Ovary (tissue), 9 donors: ENCODE results near the gene PKP3. TPM values are rescaled to one million over a fixed set of nuclear protein-coding genes. Genes with fewer than 3 reads are reported as not detected.

ENCODE experiments used
- DNase-seq, 5 donors: peaks; one replicate each; pipeline ENCODE4 v3.0.0-alpha.2; 2019 to 2020
- H3K27ac ChIP-seq, 2 donors: fragments of 200-600 bp; one replicate each; pipeline versions ENCODE4 v1.5.1 to v1.8.0; 2019 to 2022
- H3K27me3 ChIP-seq: fragments of 200-600 bp; one replicate; pipeline ENCODE4 v1.8.0; 2022
- H3K36me3 ChIP-seq: fragments of 200-600 bp; sonication (generic); one replicate; pipeline ENCODE4 v1.5.1; 2019
- H3K4me1 ChIP-seq: one replicate; pipeline ENCODE4 v1.8.1; 2013; ENCODE audit warnings: mild to moderate bottlenecking, moderate library complexity; ENCODE audit not compliant: insufficient read depth
- H3K4me3 ChIP-seq: fragments of 200-600 bp; sonication (generic); one replicate; pipeline ENCODE4 v1.5.1; 2017
- H3K9me3 ChIP-seq, 2 donors: fragments of 200-600 bp in 1 of 2; sonication (generic) in 1 of 2; one replicate each; pipeline versions ENCODE4 v1.5.1 to v1.8.1; 2013 to 2019; ENCODE audit warnings: mild to moderate bottlenecking in 1 of 2, moderate library complexity in 1 of 2
- EP300 ChIP-seq: sonication (generic); formaldehyde crosslinking; IDR thresholded peaks from one replicate; pipeline ENCODE4 v1.6.1; 2017; ENCODE audit warnings: antibody characterized with exemption
- POLR2A ChIP-seq: fragments of 450-650 bp; IDR thresholded peaks from one replicate; pipeline ENCODE4 v1.6.1; 2017; ENCODE audit warnings: antibody characterized with exemption, mild to moderate bottlenecking, moderate library complexity
- WGBS, 3 donors: extraction: QIAGEN DNeasy Blood & Tissue Kit in 1 of 3; methylation state at CpG; one replicate each; pipeline versions ENCODE4 v1.1.5 to v1.1.7; 2013 to 2017; 5-methylcytosine and 5-hydroxymethylcytosine counted together
- intact Hi-C, 4 donors: fragments of 100-400 bp; cut with DNase I; formaldehyde crosslinking; loops; one replicate each; pipeline versions ENCODE4 v1.11.0 to v1.15.1; 2022 to 2023
- polyA plus RNA-seq, 2 donors: library from polyadenylated mRNA; stranded (reverse); fragments of 200-250 nt in 1 of 2; fragments of 350-450 nt in 1 of 2; fragmentation: Illumina TruSeq in 1 of 2; extraction: RNeasy Lipid Tissue Mini Kit (QIAGEN cat#74804) in 1 of 2; gene quantifications; one replicate each; pipeline ENCODE4 v1.2.3, GENCODE V29; 2013 to 2014
- total RNA-seq, 7 donors: library from RNA; depleted of rRNA in 2 of 7; stranded (reverse); fragments of >200 nt in 2 of 7; fragmentation: NEBNext Ultra II Directional in 3 of 7; extraction: Animal tissue kit (Norgen Biotek cat#: 25700) in 3 of 7; gene quantifications; one replicate each; pipeline versions ENCODE4 v1.1.0 to v1.2.4, GENCODE V29; 2016 to 2023
- TF ChIP-seq, protein P1 (sequence below), 3 donors: fragments of 450-650 bp in 2 of 3; fragments of 200-600 bp in 1 of 3; IDR thresholded peaks; one replicate each; pipeline versions ENCODE4 v1.5.1 to v1.8.0; 2016 to 2022; ENCODE audit warnings: antibody characterized with exemption in 3 of 3, mild to moderate bottlenecking in 1 of 3
- donor health status: DM: no; HTN: no; CAD: no; lungs with moderate emphysema.
- donor health status: DM: no; HTN: no; CAD: no.
- donor health status: Bipolar disorder and iron deficiency.
- donor health status: DM: yes; HTN: yes; CAD: no.
- donor health status: DM: no; HTN: no; CAD: no.
- donor health status: DM: yes; HTN: yes; CAD: no.

PKP3 gene
- total and polyA plus RNA-seq, 9 donors: 0.21 to 56.8 (median 3.0) TPM; not detected in 1

DNA sequence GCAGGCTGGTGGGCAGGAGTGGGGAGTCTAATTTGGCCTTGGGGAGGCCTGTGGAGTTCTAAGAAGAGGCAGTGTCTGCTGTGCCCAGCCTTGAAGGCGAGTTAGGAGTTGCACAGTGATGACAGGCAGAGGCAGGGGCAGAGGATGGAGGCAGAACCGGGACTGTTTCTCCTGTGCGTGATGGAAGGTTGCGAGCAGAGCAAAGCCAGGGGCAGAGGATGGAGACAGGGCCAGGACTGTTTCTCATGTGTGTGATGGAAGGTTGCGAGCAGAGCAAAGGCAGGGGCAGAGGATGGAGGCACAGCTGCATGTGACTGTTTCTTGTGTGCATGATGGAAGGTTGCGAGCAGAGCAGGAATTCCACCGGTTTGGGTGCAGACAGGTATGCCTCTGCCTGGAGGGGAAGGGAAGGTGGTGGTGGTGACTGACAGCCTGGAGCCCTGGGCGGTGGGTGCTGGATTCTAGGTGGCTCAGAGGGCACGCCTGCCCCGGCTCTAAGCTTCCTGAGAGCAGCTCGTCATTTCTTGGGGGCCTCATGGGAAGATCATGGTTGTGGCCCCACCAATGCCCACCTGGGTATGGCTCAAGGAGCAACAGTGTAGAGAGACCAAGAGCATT is 16.0 kb upstream of the PKP3 start:
- no peaks in the 10 kb centered on the region for H3K27me3 ChIP-seq
- no peak for DNase-seq
- H3K4me3 ChIP-seq: no peak overlapping the region
- TF ChIP-seq, protein P1, sequence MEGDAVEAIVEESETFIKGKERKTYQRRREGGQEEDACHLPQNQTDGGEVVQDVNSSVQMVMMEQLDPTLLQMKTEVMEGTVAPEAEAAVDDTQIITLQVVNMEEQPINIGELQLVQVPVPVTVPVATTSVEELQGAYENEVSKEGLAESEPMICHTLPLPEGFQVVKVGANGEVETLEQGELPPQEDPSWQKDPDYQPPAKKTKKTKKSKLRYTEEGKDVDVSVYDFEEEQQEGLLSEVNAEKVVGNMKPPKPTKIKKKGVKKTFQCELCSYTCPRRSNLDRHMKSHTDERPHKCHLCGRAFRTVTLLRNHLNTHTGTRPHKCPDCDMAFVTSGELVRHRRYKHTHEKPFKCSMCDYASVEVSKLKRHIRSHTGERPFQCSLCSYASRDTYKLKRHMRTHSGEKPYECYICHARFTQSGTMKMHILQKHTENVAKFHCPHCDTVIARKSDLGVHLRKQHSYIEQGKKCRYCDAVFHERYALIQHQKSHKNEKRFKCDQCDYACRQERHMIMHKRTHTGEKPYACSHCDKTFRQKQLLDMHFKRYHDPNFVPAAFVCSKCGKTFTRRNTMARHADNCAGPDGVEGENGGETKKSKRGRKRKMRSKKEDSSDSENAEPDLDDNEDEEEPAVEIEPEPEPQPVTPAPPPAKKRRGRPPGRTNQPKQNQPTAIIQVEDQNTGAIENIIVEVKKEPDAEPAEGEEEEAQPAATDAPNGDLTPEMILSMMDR (IDR thresholded peaks at IDR 0.05): no peak
- TF ChIP-seq EP300: no peak
- no peak for TF ChIP-seq POLR2A
- no peaks in the 10 kb centered on the region for H3K4me1 ChIP-seq
- H3K36me3 ChIP-seq: no peaks in the 10 kb centered on the region
- intact Hi-C loops: loop anchor here in 1 of 4 donors (5.0 kb wide), 1 partner anchor 86 kb away; no protein-coding TSS in a partner anchor
- no peaks in the 10 kb centered on the region for H3K9me3 ChIP-seq
- WGBS, 3 donors: 83 to 87% (median 84%) methylated on average over 11 of the region's 11 CpGs
- no peak overlapping the region for H3K27ac ChIP-seq

DNA sequence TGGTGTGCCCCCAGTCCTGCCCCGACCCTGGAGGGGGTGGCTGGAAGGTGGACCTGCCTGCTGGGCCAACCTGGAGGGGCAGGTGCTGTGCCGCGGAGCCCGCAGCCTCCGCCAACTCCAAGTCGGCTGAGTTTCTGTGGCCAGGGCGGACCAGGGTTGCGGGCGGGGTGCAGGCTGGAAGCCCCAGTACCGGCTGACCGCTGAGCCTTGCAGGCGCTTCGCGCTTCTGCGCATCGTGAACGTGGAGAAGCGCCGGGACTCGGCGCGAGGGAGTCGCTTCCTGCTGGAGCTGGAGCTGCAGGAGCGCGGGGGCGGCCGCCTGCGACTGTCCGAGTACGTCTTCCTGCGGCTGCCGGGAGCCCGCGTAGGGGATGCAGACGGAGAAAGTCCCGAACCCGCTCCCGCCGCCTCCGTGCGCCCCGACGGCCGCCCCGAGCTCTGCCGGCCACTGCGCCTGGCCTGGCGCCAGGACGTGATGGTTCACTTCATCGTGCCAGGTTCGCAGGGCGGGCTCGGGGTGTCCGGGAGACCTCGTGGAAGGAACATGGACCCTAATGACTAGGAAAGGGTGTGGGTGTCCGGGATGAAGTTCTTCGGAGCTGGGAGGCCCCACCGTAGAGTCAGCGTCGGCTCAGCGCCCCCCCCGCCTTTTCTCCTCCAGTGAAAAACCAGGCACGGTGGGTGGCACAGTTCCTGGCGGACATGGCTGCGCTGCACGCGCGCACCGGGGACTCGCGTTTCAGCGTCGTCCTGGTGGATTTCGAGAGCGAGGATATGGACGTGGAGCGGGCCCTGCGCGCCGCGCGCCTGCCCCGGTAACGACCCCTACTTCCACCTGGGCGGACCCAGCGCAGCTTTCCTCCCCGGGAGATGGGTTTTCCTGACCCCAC is 14.6 kb upstream of the PKP3 start:
- 90 to 94% (median 93%) methylated on average over 83 to 87 of the region's 87 CpGs for WGBS, 3 donors
- no peaks in the 10 kb centered on the region for H3K36me3 ChIP-seq
- H3K27me3 ChIP-seq: no peaks in the 10 kb centered on the region
- TF ChIP-seq, protein P1 (IDR thresholded peaks at IDR 0.05): no peak
- TF ChIP-seq EP300 (no peak), POLR2A (no peak)
- DNase-seq: peak in 1 of 5 donors; percentile 36
- H3K4me3 ChIP-seq: no peak overlapping the region
- H3K4me1 ChIP-seq: no peaks in the 10 kb centered on the region
- H3K27ac ChIP-seq: no peak overlapping the region
- intact Hi-C loops: loop anchor here in 1 of 4 donors (5.0 kb wide), 1 partner anchor 87 kb away; no protein-coding TSS in a partner anchor
- H3K9me3 ChIP-seq: no peaks in the 10 kb centered on the region

DNA sequence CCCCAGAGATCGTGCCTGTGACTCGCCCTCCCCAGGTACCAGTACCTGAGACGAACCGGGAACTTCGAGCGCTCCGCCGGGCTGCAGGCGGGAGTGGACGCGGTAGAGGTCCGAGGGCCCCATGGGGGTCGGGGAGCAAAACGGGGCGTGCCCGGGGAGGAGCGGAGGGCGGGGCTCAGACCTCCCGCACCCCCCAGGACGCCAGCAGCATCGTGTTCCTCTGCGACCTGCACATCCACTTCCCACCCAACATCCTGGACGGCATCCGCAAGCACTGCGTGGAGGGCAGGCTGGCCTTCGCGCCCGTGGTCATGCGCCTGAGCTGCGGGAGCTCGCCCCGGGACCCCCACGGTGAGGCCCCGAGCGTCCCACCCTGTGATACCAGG is 13.9 kb upstream of the PKP3 start:
- Histone ChIP-seq H3K27me3 (no peaks in the 10 kb centered on the region), H3K36me3 (no peaks in the 10 kb centered on the region), H3K27ac (no peak overlapping the region), H3K4me3 (no peak overlapping the region), H3K4me1 (no peaks in the 10 kb centered on the region), H3K9me3 (no peaks in the 10 kb centered on the region)
- no peak for DNase-seq
- 94 to 98% (median 95%) methylated on average over 29 to 35 of the region's 35 CpGs for WGBS, 3 donors
- intact Hi-C loops: no loop called here
- TF ChIP-seq POLR2A: no peak
- no peak for TF ChIP-seq EP300
- TF ChIP-seq, protein P1 (IDR thresholded peaks at IDR 0.05): no peak

DNA sequence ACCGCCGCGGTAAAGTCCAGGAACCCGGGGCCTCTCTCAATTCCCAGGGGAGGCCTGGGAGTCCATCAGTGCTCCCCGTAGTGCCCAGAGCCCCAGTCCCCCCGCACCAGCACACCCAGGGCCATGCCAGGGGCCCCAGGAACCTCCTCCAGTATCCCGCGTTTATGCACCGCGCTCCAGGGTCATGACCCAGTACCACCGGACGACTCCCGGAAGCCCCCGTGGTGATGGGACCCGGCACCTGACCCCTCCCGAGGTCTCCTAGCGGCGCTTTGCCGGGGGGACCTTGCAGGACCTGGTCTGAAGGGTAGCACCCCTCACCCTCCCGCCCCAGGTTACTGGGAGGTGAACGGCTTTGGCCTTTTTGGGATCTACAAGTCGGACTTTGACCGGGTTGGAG is 13.5 kb upstream of the PKP3 start:
- Histone ChIP-seq H3K4me3 (no peak overlapping the region), H3K27ac (no peak overlapping the region), H3K4me1 (no peaks in the 10 kb centered on the region), H3K36me3 (no peaks in the 10 kb centered on the region), H3K27me3 (no peaks in the 10 kb centered on the region), H3K9me3 (no peaks in the 10 kb centered on the region)
- 86 to 93% (median 90%) methylated on average over 21 to 23 of the region's 23 CpGs for WGBS, 3 donors
- peak in 1 of 5 donors; percentile 29 for DNase-seq
- intact Hi-C loops: no loop called here
- TF ChIP-seq, protein P1 (IDR thresholded peaks at IDR 0.05): no peak
- no peak for TF ChIP-seq POLR2A
